HG03060 (cell line): ENCODE results near the gene NAALADL2.
"Not testable (repeated sequence)": the region's sequence is repeated elsewhere in the genome, so short reads cannot be mapped to it uniquely, and the experiment has no call there.

Experiments used
- ATAC-seq: cut with Tn5 transposase; IDR thresholded peaks from one replicate; pipeline ENCODE4 v1.9.1; 2021; ENCODE audit warnings: low read depth, moderate number of reproducible peaks; ENCODE audit not compliant: unreplicated experiment

NAALADL2 gene

DNA sequence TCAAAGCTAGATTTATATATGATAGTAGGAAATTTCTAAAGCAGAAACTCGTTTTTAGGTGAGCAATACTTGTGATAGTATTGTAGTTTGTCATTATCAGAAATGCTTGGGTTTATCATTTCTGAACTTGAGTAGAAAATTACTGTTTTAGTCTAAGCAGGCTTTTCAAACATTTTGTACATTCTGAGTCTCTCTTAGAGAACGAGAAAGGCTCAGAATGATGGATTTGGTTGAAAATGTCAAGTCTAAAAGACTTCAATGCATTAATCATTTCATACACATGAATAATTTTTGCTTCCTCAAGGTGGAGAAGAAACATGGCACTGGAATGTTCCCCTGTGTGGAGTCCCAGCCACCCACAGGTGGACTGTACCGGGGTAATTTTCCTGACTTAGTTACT is 387.1 kb downstream of the NAALADL2 start:
- ATAC-seq, result no peak

DNA sequence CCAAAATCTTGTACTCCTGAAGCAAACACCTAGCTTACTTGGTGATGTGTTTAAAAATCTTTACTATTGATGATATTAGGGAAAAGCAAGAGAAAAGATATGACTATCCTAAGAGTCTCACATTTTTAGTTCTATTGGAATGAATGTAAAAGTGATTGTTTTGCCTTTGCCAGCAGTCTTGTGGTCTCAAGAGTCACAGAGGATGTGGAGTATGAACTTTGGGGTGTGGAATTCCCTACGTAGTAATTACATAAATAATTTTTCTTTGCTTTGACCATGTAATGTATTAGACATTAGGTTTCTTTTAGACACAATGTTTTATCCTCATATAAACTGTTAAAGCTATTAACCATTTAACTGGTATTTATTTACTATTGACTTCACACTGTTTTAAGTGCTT is 387.6 kb downstream of the NAALADL2 start:
- ATAC-seq, result no peak

DNA sequence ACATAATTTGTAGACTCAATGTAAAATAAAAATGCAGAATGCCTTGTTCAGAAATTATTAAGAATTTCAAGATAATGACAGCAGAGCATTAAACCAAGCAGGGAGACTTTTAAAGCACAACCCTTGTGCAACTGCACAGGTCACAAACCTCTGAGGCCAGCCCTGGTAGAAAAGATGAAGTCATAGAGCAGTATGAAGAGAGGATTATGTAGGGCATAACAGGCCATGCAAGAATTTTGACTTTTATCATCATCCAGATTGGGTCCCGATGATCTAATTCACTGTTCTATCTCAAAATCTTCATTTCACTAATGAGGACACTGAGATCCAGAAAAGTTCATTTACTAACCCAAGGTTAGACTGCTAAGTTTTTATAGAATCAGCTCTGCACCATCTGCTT is 388.5 kb downstream of the NAALADL2 start:
- ATAC-seq, result no peak

DNA sequence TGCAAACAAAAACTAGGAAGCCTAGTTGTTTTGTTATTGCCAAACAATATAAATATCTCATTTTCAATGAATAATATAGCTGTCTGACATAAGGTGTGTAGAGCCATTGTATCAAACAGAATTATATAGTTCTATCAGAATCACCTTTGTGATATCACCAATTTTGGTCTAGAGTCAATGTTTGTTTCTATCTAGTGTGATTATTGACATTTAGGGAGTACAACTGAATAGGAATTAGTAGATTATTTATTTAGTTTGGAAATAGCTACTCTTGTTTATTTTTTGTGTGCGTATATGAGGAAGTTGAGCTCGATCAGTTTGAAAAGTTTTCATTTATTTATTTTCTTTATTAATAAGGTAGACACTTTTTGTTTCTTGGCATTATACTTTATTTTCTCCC is 389.7 kb downstream of the NAALADL2 start:
- ATAC-seq, result no peak

DNA sequence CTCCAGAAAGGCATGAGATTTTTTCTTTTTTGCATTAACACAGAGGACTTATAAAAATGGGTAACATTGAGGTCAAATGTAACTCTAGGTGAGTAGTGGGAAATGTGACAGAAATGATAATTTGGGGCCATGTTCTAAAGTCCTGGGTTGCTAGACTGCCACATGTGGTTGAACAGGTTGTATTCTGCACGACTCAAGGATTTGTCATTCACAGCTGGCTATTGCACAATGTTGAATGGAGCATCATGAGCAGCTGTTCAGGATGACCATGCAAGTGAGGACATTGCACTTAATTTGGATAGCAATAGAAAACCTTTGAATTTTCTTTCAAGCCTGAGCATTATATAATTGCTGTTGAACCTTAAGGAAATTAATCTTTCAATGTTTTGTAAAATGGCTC is 396.6 kb downstream of the NAALADL2 start:
- ATAC-seq, result no peak

DNA sequence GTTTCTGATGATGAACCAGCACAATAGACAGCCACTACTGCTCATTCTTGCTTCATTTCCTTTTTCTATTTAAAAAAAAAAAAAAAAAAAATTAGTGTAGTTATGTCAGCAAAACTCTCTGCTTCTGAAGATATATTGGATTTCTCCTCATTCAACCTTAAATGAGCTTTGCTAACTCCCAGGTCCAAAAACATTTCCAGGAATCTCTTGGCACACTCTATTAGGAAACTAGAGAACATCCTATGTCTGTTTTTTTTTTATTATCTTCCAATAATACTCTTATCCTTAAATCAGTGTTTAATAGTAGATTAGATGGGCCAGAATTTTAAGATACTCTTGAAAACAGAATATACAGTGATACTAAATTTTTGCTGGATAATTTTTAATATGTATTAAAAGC is 398.0 kb downstream of the NAALADL2 start:
- no peak for ATAC-seq

DNA sequence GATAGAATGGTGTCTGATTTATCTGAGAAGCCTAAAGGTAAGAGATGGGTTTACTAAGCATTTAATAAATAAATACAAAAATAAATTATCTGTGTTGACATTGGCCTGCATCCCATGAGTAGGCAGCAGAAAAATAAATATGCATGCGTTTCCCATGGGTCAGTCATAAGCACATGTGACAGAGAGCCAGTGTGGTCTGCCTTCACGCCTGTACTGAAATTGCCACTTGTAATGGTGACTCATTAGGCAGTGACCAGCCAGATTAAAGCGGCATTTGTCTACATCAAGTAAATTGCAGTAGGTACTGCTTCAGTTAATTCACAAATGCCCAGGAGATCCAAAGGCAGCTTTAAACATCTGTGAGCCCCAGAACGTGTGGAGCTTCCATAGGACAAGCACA is 399.6 kb downstream of the NAALADL2 start:
- no peak for ATAC-seq

DNA sequence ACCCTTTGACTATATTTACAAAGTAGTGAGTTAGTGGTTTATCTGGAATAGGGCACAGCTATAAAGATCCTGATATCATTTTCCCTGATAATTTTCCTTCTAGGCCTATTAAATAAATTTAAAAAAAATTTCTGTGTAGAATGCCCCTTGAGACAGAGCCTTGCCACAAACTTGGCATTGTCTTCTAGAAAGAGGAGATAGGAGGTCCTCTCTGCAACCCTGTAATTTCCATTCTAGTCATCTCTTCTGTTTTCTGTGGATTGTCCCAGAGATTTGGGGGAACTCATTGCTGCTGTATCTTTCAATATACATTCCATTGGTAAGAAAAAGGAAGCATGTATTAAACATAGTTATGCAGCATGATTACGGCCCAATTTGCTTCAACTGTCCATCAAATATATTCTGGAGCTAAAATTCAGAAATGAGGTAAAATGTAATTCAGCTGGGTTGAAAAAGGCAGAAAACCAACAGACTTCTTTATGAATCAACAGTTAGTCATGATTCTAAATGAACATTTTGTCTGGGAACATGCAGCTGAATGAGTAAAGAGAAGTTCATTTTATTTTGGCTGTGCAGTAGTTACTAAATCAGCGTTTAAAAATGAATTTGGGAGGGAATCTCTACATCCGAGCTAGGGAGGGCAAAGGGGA is 401.1 kb downstream of the NAALADL2 start:
- no peak for ATAC-seq

DNA sequence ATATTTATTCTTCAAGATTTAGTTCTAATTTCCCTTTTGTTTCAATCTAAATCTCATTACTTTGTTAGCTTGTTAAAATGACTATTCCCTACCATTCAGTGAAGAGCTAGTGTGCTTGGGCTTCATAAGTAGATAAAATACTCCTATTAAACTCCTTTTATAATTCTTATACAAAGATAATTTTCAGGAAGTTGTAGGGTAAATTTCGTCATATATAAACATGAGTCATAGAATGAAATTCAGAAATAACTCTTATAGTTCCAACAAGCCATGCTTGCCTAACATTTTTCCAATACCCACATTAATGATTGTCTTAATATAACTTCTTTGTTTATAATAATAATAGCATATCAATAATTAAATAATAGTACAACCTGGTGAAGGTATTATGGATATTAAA is 407.3 kb downstream of the NAALADL2 start:
- ATAC-seq, result no peak

DNA sequence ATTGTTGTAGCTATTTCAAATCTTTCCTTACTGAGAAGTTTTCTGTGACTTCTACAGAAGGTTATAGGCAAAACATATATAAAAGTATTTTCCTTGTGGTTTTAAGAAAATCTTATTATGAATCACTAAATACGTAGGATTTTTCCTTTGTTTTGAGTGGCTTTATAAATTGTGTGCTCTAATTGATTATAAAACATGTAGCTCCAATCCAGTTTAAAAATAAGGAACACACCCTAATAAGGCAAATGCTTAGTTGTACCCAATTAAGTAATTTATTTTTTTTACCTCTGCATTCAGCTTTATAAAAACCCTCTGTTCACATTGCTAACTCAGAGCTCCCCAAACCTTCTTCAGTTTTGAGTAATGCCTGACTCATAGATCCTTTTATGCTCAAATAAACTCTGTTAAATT is 408.0 kb downstream of the NAALADL2 start:
- ATAC-seq, result no peak

DNA sequence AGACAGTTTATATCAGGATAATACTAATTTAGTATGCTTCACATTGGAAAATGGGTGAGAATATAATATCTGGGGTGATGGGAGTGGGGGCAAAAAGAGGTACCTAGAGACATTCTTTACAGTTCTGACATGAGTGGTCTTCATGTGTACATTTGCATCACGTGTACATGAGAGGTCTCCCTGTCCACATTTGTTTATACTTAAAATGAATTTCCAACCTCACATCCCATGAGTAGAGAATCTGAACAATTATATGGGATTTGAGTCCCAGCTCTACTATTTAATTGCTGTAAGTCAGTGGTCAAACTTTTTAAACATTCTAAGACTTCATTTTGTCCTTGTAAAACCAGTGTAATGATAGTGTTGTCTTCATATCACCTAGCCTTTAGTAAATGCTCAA is 408.4 kb downstream of the NAALADL2 start:
- no peak for ATAC-seq

DNA sequence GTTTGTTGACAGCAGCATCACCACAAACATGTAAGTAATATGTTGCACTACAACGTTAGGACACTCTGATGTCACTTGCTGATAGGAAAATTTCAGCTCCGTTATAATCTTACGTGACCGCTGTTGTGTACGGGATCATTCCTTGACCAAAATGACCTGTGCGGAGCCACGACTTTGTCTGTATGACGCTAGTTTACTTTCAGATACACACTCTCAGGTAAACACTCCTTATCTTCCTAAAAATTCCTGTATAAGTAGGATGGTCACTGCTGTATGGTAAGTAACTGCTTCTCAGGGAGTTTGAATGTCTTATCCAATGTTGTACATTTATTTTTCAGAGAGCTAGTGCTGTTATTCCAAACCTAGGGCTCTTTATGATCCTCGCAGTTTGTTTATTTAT is 410.3 kb downstream of the NAALADL2 start:
- no peak for ATAC-seq

DNA sequence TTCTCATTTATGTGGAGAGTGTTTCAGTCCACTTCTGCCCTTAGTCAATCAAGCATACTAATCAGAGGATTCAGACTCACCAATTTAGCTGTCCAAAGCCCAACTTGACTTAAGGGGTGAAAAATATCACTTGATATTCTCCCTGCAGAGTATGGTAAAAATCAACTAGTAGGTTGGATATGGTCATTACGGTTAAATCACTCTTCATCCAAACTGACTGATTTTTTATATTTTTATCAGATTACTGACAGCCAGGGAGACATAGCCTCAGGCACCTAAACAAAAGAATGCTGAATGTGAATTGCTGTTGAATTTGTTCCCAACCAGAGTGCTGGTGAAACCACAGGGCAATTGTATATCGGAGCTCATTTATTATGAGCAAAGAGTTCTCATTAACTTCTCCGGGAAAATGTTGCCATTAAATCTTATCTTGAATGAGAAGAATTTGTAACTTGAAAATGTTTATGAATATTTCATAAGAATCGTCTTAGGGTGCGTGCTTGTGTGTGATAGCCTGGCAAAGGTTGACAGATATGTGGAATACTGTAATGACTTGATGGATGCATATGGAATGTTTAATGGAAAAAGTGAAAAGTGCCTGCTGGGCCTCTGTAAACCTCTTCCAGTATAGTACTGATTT is 411.2 kb downstream of the NAALADL2 start:
- no peak for ATAC-seq

DNA sequence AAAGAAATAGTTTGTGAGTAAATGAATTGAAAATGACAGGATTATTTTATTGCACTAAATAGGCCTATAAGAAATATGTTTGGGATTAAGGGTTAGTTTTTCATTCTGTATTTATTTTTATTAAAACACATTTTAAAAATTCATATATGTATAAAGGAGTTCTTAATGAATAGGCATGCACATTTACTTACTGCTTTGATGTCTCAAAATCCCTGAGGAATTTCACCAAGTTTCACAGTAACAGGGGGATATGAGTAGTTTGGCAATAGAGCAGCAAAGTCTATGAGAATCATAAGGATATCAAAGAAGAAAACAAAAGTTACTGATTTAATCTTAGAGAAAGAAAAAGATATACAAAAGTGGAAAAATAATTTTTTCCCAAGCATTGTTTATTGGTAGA is 411.7 kb downstream of the NAALADL2 start:
- ATAC-seq, result no peak

DNA sequence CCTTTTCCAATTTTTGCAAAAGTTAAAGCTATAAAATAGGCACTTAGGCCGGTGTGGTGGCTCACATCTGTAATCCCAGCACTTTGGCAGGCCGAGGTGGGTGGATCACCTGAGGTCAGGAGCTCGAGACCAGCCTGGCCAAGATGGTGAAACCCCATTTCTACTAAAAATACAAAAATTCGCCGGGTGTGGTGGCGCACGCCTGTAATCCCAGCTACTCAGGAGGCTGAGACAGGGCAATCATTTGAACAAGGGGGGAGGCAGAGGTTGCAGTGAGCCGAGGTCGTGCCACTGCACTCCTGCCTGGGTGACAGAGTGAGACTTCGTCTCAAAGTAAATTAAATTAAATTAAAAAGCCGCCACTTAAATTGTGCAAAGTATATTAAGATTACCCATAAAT is 412.3 kb downstream of the NAALADL2 start:
- not testable (repeated sequence) for ATAC-seq

DNA sequence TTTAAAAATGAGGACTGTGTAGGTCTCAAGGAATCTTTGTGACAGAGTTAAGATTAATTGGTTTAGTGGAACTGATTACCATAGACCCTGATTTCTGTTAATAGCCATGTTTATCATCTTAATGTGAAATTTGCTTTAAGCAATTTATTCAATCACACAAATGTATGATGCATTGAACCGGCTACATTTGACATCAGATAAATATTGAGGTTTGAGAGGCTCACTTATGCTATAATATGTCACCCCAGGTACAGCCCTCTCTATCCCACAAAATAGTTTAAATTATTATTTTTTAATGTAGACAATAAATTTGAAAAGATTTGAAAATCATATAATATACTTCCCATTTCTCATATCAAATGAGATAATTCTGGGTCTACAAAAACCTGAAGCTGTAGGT is 413.3 kb downstream of the NAALADL2 start:
- ATAC-seq, result no peak

DNA sequence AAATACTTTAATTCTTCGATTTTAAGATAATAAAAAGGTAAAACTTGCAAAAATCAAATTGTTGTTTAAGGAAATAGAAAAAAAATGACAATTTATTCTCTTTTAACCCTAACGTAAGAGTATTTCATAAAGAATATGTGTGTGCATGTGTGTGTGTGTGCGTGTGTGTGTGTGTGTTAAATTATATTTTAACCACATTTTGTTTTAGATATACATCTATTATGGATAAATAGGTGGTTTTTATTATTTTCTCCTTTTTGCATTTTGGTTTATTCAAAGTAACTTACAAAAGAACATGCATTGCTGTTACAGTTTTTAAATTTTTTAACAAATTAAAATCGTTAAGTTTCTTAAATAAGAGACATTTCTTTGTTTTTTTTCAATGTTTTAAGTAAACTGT is 414.4 kb downstream of the NAALADL2 start:
- no peak for ATAC-seq

DNA sequence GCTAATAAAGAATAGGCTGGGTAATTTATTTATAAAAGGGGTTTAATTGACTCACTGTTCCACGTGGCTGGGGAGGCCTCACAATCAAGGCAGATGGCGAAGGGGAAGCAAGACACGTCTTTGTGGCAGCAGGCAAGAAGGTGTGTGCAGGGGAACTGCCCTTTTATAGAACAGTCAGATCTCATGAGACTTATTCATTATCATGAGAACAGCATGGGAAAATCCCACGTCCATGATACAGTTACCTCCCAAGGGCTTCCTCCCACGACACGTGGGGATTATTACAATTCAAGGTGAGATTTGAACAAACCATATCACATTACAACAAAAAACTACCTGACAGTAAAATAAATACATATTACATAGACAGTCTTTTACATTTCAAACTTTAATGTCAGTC is 414.9 kb downstream of the NAALADL2 start:
- ATAC-seq, result peak; percentile 64

DNA sequence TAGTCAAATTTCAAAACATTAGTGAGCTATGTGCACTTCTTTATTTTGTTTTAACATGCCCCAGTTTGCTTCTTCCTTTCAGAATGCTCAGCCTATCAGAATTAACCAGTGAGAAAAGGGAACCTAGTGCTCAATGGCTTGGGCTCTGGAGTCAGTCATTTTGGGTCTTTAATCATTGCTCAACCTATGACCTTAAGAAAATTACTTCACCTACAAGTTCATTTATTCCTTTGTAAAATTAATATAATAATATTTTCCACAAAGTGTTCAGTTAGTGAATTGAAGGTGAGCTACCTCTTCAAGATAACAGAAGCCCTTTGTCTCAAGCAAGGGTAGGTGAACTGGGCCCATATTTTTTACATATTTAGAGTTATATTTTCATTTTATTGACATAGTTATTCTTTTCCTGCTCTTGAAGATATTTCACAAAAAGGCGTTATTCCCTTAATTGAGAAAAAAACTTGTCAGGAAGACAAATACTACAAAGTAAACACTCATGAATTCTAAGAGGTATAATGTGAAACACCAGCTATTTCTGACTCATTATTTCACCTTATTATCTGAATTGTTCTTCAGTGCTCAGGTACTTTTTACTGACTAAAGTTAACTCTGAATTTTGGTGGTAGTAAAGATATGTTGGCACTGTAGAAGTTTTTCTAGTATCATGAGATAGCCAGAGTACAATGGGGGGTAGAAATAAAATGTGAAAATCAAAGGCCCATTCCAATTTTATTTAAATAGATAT is 415.5 kb downstream of the NAALADL2 start:
- ATAC-seq, result peak; percentile 39

DNA sequence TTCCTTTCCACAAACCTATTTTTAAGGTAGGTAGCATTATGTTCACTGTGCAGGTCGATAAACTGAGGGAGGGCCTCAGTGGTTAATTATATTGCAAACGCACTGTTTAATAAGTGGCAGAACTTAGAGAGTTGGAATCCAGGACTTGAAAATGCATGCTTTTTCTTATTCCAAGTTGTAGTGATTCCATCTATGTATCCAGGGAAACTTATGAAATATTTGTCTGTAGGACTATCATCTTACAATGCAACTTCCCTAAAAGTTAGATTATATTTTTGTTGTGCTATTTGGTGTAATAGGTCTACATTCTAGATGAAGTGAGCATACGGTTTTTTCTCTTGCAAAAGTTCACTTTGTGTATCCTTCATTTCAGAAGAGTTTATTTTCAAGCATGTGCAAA is 419.5 kb downstream of the NAALADL2 start:
- ATAC-seq, result no peak

DNA sequence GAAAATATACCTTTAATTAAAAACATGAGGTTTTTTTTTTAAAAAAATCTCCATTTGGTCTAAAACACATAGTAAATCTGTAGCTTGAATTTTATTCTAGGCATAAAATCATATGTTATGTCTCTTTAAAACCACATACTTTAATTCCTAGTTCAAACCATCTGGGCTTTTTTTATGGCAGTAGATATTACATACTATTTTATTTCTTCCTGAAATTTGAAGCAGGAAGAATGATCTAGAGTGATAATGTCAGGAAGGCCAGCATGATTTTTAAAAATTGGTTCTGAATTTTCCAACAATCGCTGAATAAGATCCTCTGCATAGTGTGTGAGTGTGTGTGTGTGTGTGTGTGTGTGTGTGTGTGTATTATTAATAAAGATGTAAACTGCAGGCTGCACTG is 420.3 kb downstream of the NAALADL2 start:
- ATAC-seq, result no peak

DNA sequence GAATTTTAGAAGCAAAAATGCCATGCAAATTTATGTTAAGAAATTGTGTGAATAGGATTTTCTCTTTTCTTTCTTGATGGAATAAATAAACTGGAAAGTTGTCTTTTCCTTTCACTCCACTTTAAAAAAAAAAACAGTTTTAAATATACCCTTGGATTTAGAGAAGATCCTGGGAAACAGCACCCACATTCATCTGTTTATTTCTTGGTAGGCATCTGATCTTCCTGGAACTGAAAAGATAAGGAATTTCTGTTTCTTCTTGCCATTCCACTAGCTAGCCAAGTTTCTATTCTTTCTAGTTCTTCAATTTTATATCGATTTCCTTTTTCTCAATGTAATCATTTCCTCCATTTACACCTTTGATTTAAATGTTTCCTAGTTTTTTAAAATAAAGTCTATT is 420.8 kb downstream of the NAALADL2 start:
- ATAC-seq, result no peak
